ENCODE measurements around the gene ABHD15.
A peak's percentile ranks its signal among the peaks of the same experiment; 100 is the strongest.

Gene ABHD15

DNA sequence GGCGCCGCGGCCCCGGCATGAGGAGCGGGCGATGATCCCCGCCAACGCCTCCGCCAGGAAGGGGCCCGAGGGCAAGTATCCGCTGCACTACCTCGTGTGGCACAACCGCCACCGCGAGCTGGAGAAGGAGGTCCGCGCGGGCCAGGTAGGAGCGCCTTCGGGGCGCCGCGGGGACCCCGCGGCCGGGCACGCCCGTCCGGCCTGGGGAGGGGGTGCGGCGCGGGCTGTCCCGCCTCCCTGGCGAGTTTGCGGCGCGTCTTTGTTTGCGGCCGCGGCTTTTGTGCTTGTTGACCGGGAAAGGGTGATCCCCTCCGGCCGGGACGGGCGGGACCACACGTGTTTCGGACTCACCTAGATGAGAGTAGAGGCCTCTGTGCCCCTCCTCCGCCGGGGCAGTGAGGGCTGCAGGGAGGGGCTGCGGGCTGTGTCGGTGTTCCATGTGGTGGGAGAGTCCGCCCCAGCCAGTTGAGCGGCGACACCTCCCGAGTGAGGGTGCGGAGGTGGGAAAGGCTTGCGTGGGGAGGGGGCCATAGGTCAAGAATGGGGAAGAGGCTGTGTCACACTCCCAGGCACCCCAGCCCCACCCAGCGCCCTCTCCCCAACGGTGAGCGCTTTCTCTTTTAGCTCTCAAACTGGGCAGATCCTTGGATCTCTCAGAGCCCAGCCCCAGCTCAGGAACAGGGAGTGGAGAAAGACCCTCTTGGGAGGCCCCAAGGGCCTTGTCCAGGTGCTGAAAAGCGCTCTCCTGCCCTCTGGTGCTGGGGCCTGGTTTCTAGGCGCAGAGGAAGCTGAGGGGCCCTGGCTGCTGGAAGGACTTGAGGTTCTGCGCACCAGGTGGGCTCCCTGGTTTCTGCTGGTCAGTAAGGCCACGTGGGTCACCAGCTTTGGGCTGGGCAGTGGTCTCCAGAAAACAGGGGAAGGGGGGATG, 27.0 kb upstream of the ABHD15 start:
- peak; percentile 37 for DNase-seq

DNA sequence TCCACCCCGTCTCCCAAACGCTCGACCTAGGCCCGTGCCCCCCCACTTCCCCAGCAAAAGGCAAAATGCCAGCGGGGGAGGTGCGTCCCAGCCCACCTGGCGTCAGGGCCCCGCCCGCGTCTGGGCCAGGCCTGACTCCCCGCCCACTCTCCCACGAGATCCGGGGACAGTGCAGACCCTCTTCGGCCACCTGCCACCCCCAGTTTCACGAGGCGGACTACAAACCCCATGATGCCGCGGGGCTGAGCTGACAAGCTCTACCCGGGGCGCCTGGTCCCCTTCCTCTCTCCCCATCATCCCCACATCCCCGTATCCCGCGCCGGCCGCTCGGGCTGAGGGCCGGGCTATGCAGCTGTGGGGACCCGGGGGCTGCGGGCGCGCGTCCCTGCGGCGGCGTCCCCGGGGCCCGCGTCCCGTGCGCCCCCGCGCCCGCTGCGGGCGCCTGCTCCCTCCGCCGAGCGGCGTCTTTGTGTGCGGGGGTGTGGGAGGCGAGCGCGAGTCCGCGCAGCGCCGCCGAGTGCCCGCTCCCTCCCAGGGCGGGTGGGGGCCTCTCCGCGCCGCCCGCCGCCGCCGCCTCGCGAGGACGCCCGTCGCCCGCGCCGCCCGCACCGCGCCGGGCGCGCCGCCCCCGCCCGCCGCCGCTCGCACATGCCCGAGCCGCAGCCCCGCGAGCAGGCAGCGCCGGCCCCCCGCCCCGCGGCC, 26.2 kb upstream of the ABHD15 start, which contains the start of gene ANKRD13B:
TSS of gene ANKRD13B (plus strand) at position 283 of the 702 bp plus-strand sequence. CDS start 490 bp downstream, outside the sequence.
- DNase-seq, result peak; percentile 89

DNA sequence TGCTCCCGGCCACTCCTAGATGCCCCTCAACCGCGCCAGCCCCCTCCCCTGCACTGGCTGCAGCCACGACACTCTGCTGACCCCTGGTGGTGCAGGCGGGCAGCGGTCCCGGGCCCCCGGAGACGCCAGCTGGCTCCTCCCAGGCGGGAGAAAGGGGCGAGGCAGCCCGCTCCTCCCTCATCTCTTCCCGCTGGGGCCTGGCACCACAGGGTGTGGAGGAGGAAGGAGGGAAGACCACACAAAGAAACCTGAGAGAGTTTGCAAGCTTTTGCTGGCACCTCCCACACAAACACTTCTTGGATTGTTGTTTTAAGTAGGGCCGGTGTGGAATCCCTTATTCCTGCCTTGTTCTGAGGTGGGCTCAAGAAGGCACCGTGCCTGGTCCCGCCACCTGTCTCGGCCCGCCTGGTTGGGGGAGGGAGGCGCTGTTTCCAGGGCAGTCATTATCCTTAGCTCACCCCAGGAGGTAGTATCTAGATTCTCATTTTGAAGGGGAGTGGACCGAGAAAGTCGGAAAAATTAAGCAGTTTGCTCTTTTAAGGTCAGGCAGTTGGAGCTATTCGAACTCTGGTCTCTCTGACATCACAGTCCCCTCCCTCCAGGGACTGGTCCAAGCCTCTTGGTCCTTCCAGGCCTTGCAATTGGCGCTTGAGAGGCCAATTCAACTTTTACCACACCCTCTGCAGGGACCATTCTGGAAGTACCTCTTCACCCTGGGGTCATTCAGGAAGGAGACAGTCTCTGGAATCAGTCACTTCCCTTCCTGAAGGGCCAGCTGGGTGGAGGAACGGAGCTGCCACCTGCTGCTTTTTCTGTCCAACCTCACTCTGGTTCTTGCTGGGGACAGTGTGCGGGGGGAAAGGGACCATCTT, 25.1 kb upstream of the ABHD15 start:
- DNase-seq, result peak; percentile 92

DNA sequence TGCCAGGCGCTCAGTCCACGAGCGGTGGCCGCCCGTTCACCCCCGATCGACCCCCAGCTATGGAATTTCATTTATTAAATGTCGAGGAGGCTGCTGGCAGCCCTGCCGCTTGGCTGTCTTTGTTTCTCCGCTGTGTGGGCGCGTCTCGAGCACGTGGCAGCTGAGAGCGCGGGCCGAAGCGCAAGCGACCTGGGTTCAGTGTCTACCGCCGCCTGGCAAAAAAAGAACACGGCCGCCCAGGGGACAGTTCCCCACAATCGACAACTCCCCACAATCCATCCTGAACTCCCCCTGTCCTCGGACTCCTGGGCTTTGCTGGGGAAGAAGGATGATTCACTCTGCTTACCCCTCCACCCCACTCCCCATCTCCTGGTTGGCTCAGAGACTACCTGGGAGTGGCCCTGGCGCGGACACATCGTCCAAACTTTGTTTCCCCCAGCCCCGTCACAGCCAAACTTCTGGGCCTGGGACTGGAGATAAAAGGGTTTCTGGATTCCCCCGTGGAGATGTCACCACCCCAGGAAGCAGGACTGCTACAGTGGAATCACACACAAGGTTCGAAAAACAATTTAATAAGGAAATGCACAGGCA, 24.4 kb upstream of the ABHD15 start:
- peak; percentile 79 for DNase-seq

DNA sequence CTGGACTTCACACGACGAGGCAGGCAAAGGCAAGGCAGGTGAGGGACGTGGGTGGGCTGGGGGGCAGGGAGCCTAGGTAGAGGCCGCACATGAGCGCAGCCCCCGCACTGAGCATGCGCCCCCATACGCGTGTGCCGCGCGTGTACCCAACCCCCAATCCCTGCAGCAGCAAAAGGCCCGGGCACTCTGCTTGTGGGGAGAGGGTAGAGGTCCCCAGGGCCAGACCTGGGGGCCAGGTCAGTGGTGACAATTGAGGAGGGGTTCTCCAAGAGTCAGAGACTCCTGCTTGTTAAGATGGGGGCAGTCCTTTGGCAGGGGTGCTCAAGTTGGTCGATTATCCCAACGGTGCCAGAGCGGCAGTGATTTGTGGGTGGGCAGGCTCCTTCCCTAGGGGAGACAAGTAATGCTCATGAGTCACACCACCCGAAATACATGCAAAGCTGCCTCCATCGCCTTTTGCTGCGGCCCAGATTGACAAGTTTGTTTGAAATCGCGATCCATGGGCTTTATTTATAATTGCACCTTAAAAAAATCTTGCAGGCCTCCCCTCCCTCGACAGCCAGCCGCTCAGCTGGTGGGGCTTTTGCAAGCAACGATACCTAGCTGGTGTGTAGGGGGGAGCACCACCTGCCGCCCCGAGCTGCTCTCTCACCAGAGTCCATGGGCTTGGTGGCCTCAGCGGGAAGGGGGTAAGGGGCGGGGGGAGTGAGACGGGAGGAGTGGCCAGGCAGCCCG, 23.7 kb upstream of the ABHD15 start:
- peak; percentile 65 for DNase-seq

DNA sequence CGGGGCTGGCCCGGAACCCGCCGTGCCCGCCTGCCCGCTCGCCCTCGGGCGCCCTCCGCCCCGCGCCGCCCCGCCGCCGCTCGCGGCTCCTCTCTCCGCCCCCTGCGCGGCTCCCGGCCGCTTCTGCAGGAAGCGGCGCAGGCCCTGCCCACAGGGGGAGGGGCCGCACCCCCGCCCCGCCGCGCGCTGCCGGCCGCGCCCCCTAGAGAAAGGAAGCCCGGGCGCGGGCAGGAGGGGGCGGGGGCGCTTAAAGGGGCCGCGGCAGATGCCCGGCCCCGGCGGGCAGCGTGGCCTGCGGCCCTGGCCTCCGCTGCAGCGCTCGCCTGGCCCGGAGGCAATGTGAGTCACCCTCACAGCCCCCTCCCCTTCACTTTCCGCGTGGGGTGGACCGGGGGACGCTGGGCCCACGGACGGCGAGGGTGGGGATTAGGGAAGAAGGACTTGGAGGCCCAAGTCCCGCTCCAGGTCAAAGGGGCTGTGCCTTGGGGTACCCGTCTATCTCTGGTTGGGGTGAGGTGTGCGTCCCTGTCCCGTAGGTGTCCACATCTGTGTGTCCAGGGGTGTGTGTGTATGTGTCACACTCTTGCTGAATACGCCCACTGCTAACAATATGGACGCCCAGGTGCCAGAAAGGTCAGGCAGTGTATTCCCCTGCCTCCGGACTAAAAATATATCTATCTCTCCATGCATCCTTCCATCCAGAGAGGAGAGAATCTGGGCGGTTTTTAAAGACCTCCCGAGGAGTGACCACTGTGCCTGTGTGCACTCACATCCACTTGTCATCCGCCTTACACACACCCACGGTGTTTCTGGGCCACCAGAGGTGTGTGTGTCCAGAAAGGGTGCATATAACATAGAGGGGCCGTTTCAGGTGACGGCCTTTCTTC, 22.9 kb upstream of the ABHD15 start, which contains the start of gene GIT1:
TSS of gene GIT1 (minus strand) at position 125 of the 887 bp plus-strand sequence. CDS start 270 bp downstream, outside the sequence.
- DNase-seq, result peak; percentile 93

DNA sequence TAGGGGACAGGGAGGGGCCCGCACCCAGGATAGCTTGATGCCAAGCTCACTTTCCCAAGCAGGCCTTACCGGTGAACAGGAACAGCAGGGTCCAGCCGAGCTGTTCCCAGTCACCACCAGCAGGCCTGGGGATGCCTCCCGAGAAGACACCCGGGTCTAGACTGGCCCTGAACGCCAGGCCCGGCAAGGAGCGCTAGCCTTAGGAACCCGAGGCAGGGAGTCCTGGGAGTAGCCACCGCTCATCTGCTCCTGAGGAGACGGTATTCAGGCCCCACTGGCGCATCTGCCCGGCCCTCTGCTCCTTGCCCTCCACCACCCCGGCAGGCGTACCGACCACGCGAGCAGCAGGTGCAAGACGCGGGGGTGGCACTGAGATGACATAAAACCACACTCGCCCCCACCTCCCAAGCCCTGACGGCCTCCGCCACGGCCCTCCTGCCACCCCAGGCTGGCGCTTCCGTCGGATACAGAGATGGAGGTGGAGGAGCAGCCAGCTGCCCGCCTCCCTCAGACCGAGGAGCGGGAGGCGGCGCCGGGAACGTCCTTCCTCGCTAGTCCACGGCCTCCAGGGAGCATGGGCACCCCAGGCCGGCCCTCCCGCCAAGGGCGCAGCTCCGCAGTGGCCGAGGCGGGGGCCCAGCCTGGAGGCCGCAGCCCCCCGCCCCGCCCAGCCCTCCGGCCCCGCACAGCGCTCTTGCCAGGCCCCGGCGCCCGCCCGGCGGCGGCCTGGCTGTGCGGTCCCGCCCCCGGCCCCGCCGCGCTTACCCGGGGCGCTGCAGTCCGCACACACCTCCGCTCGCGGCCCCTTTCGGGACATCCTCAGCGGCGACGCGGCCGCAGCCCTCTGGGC, 21.9 kb upstream of the ABHD15 start:
- DNase-seq, result peak; percentile 54

DNA sequence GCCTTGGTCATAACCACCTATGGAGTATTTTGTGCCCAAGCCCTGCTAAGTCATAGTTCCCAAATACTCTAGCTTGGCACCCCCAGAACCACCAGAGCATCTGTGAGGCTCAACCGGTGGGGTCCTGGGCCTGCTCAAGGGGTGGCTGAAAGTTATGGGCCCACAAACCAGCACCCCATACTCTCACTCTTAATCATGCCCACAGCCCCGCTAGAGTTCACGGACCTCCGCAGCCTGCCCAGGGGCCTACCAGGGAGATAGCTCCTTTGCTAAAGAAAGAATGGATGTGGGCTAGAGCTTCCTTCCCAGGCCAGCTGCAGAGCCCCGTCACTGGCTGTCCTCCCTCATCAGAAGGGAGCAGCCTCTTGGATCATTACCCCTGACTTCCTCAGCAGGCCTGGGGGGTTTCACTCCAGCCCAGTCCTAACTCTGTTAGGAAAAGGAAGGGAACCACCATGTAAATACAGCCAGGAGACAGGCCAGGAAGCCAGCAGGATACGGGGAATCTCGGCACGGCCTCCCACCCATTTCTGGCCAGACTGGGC, 21.3 kb upstream of the ABHD15 start:
- no peak for DNase-seq

DNA sequence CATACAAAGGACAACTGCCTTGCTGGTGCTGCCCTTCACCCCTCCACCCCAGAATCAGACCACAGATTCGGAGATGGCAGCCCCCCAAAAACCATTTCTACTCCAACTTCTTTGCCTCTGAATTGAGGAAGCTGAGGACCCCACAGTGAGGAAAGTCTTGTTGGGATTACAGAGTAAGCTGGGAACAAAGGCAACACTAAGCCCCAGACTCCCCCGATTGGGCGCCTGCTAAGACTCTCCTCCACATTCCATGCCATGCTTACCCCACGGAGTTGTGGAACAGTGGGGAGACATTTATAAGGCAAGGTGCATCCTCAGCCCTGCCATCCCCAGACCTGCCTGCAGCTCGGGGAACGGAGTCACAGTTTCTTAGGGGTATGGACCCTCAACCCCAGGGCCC, 20.8 kb upstream of the ABHD15 start:
- no peak for DNase-seq

DNA sequence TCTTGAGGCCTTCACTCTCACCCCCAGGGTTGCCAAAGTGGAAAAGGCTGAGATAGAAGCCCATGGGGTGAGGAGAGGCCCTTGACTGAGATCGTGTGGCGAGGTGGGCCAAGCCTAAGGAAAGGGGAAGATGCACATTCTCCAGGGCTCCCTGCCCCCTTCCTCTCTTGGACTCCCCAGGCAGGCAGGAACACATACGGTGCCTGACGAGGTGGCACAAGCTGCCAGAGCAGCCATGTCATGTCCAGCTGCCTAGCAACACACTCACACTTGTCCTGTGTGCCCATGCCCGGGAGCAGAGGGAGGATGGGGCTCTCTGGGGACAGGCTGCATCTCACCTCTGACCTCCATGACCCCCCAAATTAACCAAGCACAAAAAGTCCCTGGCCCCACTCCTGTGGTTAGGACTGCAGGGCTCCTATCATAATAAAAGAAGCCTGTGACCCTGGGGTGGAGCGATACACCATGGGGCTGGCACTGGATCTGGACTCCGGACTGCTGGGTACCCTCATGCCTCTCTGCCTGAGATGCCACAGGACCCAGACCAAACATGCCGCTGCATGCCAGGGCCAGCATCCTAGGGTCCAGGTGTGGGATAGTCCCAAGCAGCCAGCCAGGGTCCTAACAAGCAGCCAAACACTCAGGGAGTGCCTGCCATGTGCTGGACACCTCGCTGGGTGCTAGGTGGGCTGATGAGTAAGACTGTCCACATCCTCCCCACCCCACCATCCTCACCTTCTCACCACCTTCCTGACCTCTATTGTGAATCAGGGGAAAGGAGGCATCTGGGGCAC, 20.0 kb upstream of the ABHD15 start:
- DNase-seq, result no peak

DNA sequence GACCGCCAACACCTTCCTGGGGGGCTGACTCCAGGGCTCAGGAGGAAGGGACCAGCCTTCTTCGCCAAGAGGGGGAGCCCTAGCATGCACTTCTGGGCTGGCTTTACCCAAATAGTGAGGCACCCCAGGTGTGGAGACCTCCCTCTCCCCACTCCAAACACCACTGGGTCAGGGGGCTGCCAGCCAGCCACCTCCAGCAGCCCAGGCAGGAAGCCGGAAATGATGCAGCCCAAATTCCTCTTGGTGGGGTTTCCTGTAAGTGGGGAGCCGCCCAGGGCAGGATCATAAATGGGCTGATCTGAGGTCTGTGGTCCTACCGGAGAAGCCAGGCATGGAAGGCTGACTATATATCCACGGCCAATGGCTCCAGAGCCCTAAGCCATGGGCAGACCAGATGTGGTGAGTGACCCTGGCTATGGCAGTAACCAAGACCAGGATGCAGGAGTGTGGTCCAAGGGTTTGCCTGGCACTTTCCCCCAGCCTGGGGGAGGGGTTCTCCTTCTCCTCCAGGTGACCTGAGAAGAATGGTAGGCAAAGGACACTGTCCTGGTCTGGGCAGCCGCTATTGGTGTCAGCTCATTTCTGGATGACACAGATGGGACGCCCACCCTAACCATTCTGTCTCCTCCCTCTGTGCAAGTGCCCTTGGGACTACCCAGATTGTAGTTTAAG, 18.4 kb upstream of the ABHD15 start:
- no peak for DNase-seq

DNA sequence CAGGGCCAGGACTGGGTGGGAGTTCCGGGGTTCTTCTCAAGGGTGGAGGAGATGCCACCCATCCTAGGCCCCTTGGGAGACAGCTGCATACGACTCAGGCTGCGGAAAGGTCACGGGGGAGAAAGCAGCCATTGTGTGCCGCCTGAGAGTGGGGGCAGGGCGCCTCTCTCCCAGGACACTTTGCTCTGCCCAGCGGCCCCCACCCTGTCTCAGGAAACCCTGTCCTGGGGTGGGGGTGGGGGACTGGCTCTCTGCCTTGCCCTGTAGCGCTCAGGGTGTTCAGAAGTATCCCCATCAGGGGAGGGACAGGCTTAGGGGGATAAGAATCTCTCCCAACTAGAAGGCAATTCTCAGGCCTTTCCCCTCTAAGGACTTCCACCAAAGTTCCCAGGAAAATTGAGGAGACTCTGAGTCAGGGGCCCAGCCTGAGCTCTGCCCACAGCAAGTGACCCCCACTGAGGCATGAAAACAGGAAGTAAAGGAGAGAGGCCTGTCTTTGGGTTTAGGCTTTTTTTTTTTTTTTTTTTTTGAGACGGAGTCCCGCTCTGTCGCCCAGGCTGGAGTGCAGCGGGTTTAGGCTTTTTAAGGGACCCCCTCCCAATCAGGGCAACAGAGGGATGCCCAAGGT, 17.7 kb upstream of the ABHD15 start:
- no peak for DNase-seq

DNA sequence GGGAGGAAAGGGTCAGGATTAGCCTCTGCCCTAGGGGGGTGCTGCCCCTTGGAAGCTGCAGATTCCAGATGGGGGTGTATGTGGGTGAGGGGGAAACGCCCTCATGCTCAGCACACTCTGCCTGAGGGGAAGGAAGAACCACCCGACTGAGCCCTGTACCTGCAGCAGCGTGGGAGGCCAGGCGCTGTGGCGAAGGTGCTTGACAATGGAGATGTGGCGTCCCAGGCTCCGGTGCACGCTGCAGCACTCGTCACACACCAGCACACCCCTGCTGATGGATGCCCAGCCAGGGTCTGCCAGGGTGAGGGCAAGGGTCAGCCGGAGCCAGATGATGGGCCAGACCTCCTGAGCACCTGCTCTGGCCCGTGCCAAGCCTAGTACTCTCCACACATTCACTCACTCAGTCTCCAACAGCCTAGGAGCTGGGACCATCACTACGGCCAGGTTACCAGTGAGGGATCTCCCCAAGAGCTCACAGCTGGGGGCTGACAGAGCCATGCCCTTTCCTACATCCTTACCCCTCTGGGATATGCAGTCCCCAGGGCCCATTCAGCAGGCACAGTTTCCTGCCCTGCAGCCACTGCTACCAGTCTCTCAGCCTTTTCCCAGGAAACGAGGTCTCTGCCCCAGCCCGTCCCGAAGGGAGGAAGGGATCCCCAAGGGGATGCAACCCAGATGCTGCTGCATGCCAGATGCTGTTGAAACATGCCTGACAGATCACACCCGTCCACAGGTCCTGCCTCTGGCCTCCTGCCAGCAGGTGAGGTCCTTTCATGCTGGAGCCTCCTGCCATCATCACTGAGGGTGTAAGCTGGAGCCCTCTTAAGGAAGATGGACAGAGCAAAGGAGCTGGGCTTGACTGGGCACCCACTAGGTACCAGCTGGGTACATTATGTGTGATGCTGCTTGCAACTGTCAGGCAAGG, 16.7 kb upstream of the ABHD15 start:
- no peak for DNase-seq

DNA sequence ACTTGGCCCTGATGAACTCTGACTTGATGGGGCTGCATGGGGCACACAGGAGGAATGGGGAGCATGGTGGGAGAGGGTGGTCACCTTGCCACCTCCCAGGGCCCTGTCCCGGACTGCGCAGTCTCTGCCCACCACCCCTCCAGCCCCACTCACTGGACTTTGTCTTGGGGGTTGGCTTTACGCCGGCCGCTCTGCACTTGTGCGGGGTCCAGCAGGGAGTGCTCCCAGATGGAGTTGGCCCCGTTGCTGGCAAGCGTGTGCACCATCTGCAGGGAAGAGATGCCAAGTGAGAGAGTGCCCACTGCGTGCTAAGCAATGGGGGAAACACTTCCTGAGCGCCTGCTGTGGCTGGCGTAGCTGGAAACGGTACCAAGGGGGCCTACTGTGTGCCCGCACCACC, 15.9 kb upstream of the ABHD15 start:
- DNase-seq, result no peak

DNA sequence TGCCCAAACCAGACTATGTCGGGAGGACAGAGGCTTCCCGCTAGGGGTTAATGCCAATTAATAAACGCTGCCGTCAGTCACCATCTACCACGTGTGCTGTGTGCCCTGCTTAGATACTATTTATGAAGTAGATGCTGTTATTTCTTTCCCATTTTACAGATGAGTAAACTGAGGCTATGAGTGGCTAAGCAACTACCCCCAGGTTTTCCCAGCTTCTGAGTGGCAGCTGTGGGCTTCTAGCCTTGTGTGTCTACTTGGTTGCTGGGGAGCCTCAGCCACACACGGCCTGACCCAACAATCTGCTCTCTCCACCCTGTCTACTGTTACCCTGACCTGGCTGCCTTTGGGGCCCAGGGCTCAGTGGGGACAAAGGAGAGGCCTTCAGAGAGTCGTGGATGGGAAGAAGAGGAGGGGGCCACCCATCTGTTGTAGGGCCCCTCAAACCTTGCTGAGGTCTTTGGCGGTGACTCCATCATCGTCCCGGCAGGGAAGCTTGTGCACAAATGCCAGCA, 15.5 kb upstream of the ABHD15 start:
- DNase-seq, result no peak

All from NCI-H345 (cell line).